Suppressor macrophage treated with lipopolysaccharide for 4 hours (primary cell): ENCODE measurements around the gene ARMC3.
"Not testable (repeated sequence)": the region's sequence is repeated elsewhere in the genome, so short reads cannot be mapped to it uniquely, and the experiment has no call there.

Experiments
- DNase-seq: peaks from one replicate; pipeline ENCODE4 v3.0.0-alpha.2; 2020

ARMC3 gene

GRCh38 chr10:22929053-22929452 is 1.2 kb downstream of the ARMC3 start:
- DNase-seq: not testable (repeated sequence)

GRCh38 chr10:22931948-22932347 is 4.1 kb downstream of the ARMC3 start:
- no peak for DNase-seq

- no peak for DNase-seq
These were observed 4.9 kb downstream of the ARMC3 start for GRCh38 chr10:22932626-22933370.

- no peak for DNase-seq
These were observed 6.9 kb downstream of the ARMC3 start for GRCh38 chr10:22934726-22935125.

- DNase-seq: no peak
These were observed 14.6 kb downstream of the ARMC3 start for GRCh38 chr10:22942437-22942836.

- no peak for DNase-seq
These were observed 18.3 kb downstream of the ARMC3 start for GRCh38 chr10:22945934-22946673.

- no peak for DNase-seq
These were observed 27.1 kb downstream of the ARMC3 start for GRCh38 chr10:22954970-22955369.

GRCh38 chr10:22958338-22958737 is 30.5 kb downstream of the ARMC3 start:
- DNase-seq: no peak

GRCh38 chr10:22959292-22959691 is 31.4 kb downstream of the ARMC3 start:
- DNase-seq: no peak

- no peak for DNase-seq
These were observed 32.1 kb downstream of the ARMC3 start for GRCh38 chr10:22959950-22960349.

GRCh38 chr10:22962817-22963216 is 35.0 kb downstream of the ARMC3 start:
- no peak for DNase-seq

- DNase-seq: no peak
These were observed 41.9 kb downstream of the ARMC3 start for GRCh38 chr10:22969704-22970103.

- no peak for DNase-seq
These were observed 48.7 kb downstream of the ARMC3 start for GRCh38 chr10:22976534-22976933.

GRCh38 chr10:22977751-22978150 is 49.9 kb downstream of the ARMC3 start:
- DNase-seq: no peak

- DNase-seq: no peak
These were observed 50.4 kb downstream of the ARMC3 start for GRCh38 chr10:22978287-22978686.

GRCh38 chr10:22978918-22979317 is 51.1 kb downstream of the ARMC3 start:
- no peak for DNase-seq

- DNase-seq: no peak
These were observed 53.0 kb downstream of the ARMC3 start for GRCh38 chr10:22980822-22981221.

GRCh38 chr10:22984066-22984465 is 56.2 kb downstream of the ARMC3 start:
- peak; percentile 35 for DNase-seq

GRCh38 chr10:22986771-22987542 is 59.1 kb downstream of the ARMC3 start:
- DNase-seq: peak; percentile 53

GRCh38 chr10:22988581-22989360 is 60.9 kb downstream of the ARMC3 start:
- DNase-seq: peak; percentile 79

- DNase-seq: no peak
These were observed 62.6 kb downstream of the ARMC3 start for GRCh38 chr10:22990443-22990842.

- no peak for DNase-seq
These were observed 64.2 kb downstream of the ARMC3 start for GRCh38 chr10:22992075-22992474.

GRCh38 chr10:22992621-22993020 is 64.8 kb downstream of the ARMC3 start:
- DNase-seq: no peak
